H1 (cell line): ENCODE results near the gene ZNF248. TPM values are rescaled to one million over a fixed set of nuclear protein-coding genes. Genes with fewer than 3 reads are reported as not detected.

Experiments
- SRF ChIP-seq: IDR thresholded peaks from 2 replicates; pipeline ENCODE4 v1.6.1; 2011; ENCODE audit warnings: mild to moderate bottlenecking, low read depth, low read length, moderate library complexity
- polyA plus RNA-seq, 7 experiments: library from polyadenylated mRNA; depleted of rRNA in 3 of 7; stranded (reverse) in 5 of 7; unstranded in 2 of 7; fragments of >200 nt in 5 of 7; fragments of 200-250 nt in 2 of 7; gene quantifications; 1 replicate in 5 of 7; 2 replicates in 1 of 7; 4 replicates in 1 of 7; pipeline versions ENCODE4 v1.2.1 to v1.2.3, GENCODE V29; 2011 to 2013; ENCODE audit warnings: missing spikeins in 2 of 7, mixed read lengths in 2 of 7
- total RNA-seq: library from RNA; stranded (reverse); fragmentation: NEBNext Ultra II Directional; extraction: Animal tissue kit (Norgen Biotek cat#: 25700); gene quantifications from 2 replicates; pipeline ENCODE4 v1.2.1, GENCODE V29; 2021

ZNF248 gene
- total and polyA plus RNA-seq, 2 of the 8 experiments (the other 6 are each of a cell fraction or from before 2014, with no cell fraction given): 9.1 TPM; not detected in 1

DNA sequence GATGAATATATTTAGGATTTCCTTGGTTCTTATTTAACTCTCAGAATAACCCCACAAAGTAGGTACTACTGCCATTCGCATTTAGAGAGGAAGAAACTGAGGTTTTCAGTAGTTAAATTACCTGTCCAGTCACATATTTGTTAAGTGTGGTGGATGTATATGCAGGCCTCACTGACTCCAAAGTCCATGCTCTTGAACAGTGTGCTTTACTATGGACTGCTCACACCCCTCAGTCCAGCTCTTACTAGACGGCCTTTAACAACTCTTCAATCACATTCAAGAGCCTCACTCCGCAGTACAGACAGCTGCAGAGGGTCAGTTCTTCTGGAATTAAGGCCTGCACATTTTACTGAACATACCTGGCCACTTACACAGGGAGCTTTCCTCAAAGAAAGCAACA is 36.2 kb downstream of the ZNF248 start (continued):
- no peak for TF ChIP-seq SRF
